SH-SY5Y (cell line): Measurements from ENCODE around the gene ADAM12.

Experiments
- GATA2 ChIP-seq: IDR thresholded peaks from 2 replicates; pipeline ENCODE4 v1.6.1; 2011; ENCODE audit warnings: mild to moderate bottlenecking, low read depth, low read length
- GATA3 ChIP-seq: IDR thresholded peaks from 2 replicates; pipeline ENCODE4 v1.6.1; 2011; ENCODE audit warnings: low read depth, mild to moderate bottlenecking, low read length, moderate library complexity

The ADAM12 gene, protein sequence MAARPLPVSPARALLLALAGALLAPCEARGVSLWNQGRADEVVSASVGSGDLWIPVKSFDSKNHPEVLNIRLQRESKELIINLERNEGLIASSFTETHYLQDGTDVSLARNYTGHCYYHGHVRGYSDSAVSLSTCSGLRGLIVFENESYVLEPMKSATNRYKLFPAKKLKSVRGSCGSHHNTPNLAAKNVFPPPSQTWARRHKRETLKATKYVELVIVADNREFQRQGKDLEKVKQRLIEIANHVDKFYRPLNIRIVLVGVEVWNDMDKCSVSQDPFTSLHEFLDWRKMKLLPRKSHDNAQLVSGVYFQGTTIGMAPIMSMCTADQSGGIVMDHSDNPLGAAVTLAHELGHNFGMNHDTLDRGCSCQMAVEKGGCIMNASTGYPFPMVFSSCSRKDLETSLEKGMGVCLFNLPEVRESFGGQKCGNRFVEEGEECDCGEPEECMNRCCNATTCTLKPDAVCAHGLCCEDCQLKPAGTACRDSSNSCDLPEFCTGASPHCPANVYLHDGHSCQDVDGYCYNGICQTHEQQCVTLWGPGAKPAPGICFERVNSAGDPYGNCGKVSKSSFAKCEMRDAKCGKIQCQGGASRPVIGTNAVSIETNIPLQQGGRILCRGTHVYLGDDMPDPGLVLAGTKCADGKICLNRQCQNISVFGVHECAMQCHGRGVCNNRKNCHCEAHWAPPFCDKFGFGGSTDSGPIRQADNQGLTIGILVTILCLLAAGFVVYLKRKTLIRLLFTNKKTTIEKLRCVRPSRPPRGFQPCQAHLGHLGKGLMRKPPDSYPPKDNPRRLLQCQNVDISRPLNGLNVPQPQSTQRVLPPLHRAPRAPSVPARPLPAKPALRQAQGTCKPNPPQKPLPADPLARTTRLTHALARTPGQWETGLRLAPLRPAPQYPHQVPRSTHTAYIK

DNA sequence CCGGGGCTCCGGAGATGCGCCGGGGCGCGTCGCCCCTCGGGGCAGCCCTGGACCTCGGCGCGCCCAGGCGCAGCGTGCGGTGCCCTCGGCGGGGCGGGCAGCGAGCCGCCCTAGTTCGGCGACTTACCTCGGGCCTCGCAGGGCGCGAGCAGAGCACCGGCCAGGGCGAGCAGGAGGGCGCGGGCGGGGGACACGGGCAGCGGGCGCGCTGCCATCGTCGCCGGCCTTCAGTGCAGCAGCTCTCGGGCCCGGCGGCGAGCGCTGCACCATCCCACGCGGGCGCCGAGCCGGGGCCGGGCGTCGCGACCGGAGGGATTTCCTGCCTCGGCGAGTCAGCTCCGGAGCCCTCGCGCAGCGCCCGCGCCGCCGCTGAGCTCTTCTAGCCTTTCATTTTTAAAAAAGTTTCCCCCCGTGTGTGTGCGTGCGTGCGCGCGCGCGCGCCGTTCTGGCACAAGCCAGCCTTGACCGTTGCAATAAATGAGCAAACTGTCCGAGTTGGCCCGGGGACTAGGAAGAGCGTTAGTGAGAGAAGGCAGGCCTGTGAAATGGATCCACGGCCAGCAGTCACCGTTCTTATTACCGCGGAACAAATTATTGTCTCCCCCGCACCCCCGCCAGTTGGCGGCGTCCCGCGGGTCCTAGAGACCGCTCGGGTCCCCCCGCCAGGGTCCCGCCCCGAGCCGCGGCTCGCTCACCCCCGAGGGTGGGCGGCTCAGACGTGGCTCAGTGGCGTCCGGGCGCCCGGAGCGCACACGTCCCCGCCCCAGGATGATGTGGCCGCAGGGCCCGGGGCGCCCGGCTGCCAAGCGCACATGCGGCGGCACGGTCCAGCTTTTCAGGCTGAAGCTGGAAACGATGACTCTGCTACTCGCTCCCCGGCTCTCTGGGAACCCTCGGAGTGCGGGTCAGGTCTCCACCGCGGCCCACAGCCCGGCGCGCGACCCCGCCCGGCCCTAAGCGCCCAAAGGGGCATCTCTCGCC lies at the start of gene ADAM12:
ADAM12 (minus strand) TSS at position 547 of the 981 bp plus-strand sequence; CDS start at position 215, 332 bp downstream.
- TF ChIP-seq GATA2 (no peak), GATA3 (no peak)

DNA sequence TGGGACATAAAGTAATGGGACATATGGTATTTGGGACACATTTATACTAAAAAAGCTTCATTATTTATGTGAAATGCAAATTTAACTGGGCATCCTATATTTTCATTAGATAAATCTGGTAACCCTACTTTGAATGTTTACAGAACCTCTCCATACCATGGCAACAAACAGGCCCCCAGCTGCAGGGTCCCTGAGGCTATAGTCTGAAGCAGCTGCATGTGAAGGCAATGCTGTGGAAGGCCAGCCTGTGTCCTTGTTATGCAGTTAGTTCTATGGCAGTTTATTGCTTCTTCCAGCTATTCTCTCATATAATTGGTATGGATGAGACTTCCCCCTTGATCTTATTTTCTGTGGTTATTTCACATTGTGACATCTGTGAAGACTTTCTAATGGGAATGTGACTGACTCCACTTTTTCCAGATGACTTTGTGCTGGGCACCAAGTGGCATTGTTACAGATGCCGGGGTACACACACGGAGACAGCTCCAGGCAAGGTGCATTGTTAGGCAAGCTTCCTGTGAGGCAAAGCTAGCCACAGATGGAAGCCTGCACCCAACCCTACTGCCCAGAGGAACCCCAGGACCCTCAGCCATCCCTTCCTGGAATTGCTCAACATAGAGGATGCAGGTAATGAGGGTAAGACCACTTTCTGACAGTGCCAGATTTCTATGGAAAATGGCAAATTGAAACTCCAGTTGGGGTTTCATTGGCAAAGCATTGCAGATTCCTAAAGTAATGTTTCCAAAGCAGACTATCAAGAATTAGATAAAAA lies 49.5 kb upstream of the ADAM12 start:
- TF ChIP-seq GATA2: no peak
- TF ChIP-seq GATA3: no peak

DNA sequence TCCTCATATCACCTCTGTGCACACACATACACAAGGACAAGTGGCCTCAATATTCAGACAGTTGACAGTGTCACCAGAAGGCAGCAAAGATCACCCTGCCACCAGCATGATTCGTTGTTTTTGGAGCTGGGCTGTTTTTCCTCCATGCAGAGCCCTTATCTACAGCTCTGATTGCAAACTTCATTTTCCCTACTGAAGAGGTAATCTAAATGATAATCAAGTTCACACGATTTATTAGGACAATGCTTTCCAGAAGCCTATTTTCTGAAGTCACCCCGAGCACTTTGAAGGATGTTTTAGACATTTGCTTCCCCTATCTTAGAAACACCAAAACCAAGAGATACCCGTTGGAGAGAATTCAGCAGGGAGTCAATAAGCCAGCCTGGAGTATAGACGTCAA lies 46.0 kb upstream of the ADAM12 start:
- TF ChIP-seq GATA2 (peak; percentile 53), GATA3 (no peak)

DNA sequence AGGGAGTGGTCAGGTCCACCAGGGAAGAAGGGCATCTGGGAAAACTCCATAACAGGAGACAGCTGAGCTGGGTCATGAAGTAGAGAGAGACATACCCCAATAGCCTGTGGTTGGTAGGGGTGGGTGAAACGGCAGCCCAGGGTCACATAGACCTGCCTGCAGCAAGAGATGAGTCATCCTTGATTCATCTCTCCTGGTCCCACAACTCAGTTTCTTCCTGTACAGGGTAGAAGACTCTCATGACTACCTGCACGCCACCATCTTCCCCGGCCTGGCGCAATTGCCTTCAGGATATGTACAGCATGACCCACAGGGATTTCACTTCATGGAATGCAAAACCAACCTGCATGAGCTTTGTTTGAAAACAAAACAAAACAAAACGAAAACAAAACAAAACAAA lies 45.1 kb upstream of the ADAM12 start:
- TF ChIP-seq GATA3: no peak
- no peak for TF ChIP-seq GATA2

DNA sequence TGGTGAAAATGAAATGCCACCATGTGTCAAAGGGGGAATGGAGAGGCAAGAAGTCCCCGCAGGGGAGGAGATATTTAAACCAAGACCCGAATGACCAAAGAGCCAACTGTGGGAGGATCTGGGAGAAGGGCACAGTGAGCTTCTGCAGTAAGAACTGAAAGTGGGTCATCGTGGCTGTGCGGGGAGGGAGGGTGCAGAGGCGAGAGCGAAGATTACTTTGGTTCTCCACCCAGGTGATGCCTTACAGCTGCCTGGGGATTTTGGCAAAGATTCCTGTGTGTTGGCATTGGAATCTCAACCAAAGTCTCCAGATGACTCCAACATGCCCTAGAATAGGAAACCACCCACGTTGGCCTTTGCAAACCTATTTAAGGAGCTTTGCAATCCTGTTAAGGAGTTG lies 44.2 kb upstream of the ADAM12 start:
- TF ChIP-seq GATA2: no peak
- TF ChIP-seq GATA3: no peak

DNA sequence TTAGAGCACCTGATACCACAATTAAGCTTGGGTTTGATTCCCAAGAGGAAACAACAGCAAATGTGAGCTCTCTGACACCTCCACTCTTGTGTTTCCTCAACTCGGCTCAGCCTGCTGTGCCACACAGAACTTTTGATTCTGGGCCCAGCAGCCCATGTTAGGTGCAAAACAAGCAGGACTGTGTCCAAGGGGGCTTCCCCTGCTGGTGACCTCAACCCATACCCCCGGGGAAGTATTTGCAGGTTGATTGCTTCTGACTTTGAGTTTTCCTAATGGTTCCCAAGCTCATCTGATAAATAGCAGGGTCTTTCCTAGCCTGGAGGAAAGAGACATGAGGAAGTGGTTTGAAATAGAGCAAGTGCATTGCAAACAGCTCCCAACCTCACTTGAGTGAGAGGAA lies 43.5 kb upstream of the ADAM12 start:
- TF ChIP-seq GATA3: no peak

DNA sequence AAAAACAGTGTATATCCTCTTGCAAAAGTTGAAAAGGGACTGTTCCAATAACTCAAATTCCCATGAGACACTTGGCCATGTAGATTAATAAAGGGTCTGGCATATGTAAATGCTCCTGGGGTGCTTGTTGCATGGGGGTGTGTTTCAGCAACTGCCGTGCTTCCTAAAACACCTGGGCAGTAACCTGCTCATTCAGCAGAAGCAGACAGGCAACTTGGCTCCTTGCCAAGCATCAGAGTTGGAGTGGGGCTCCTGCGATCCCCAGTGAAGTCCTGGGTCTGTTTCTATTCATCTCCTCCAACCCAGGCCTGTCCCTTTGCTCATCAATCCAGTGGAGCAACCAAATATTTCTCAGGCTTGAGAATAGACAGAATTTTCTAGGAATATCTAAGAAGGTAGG lies 42.2 kb upstream of the ADAM12 start:
- no peak for TF ChIP-seq GATA3
- TF ChIP-seq GATA2: no peak

DNA sequence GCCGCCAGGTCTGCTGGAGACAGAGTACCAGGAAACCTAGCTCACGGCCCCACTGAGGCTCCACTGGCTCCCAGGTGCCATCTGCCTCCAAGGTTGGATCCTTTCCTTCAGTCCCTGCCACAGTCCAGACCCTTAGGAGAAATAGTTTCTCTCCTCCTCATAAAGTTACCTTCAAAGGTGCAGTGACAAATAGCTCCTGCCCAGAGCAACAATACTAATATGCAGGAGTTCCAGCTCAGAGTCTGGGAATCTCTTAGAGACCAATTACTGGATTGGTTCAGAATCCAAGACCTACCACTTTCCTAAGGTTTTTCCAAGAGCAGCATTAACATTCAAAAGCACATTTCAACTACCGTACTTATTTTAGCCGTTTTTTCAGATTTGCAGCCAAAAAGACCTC lies 41.0 kb upstream of the ADAM12 start:
- TF ChIP-seq GATA2: no peak
- TF ChIP-seq GATA3: no peak

DNA sequence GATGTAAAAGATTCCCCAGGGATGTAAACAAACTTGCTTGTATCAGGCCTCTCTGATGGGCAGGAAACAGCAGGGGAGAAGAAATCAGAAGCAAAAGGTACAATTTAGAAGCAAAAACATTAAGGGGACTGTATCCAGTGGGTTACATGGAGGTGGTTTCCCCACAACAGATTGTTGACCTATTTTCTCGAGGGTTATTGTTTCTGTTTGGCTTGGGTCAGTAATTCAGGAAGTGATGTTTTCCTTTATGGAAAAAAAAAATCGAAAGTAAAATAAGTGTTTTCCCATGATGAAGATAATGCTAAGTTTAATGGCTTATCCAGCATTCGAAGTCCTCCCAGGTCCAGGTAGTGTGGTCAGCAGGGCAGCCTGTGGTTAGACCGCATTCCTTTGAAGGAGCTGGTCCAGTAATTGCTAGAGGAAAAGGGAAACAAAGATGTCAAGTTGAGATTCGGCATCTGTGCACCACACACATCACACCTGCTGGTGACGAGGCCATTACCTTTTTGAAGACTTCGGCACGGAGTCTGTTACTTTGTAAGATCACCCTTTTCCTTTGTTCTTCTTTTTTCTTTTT lies 37.3 kb upstream of the ADAM12 start:
- TF ChIP-seq GATA2 (no peak), GATA3 (no peak)

DNA sequence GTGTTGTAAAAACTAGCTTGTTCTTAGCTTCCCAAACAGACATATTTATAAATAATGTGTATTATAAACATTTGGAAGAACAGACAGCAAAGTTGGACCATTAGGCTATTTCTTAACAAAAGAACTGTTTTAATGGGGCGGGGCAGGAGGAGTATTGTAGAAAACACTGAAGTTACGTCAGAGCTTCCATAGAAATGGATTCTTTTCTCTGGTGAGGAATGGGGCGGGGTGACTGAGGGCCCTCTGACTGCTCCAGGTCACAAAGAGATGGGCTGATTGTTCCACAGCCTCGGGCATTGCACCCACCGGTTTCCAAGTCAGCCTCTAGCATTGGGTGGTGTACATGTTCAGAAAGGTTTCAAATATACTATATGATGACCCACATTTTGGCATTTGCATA lies 36.8 kb upstream of the ADAM12 start:
- no peak for TF ChIP-seq GATA2
- TF ChIP-seq GATA3: no peak

DNA sequence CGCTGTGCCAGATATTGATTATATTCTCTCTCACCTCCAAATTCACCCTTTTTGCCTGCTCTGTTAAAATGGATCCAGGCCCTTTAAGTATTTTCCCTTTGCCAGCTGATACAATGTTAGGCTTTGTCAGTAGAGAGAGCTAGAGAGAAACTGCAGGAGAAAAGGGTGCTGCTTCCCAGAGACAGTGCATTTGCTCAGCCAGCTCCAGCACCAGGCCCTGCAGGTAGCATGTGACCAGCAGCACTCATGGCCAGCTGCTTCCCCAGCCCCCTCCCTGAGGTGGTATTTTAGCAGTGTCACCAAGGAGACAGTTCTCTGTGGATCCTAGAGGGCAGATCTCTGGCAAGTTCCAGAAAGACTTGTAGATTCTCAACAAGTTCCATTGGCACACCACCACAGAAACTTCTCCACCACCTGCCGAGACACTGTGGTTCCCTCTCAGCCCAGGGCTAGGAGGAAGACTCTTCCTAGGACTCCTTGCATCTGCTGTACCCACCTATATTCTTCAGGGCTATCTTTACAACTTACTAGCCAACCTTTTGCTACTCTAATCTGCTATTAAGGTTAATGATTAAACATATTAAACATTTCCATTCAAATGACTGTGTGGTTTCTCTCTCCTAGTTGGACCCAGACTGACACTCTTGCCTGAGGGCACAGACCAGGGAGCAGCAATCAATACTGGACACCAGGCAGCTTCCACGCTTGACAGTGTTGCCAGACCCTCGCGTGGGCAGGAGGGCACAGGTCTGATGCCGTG lies 35.6 kb upstream of the ADAM12 start:
- TF ChIP-seq GATA2: no peak
- no peak for TF ChIP-seq GATA3

DNA sequence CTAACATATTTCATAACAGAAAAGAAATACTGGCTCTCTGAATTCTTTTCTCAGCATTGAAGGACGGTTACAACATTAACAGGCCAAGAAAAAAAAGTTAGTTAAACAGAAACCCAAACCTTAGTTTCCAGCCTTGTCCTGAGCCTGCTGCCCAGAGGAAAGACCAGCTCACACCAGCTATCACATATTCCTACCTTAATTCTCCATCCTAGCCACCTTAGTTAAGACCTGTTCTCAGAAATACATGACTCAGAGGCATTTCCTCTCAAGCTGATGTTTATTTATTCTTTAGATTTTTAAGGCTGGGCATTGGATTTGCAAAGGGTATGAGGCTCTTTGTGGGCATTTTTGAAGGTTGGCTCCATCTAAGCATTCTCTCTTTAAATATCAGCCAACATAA lies 34.3 kb upstream of the ADAM12 start:
- no peak for TF ChIP-seq GATA2
- TF ChIP-seq GATA3: no peak

DNA sequence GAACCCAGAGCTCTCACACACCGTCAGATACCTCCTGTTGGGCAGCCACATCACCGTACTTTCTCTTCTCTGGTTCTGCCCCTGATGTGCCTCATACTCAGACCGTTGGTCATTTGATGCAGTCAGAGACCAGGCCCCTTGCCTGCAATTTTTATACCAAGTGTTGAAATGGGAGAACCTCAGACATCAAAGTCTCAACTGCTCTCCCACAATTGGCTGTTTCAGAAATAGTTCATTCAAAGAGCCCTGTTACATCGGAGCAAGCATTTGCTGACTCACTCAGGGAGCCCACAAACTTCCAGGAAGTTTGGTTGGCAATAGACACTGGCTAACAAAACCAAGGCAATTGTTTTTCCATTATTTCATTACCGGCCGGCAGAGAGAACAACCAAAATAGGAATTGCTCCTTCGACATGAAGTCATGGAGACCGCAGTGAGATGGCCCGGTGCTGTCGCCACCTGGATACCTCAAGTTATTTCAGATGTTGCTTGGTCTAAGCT lies 33.5 kb upstream of the ADAM12 start:
- no peak for TF ChIP-seq GATA3
- no peak for TF ChIP-seq GATA2
